Tibial nerve (tissue), 4 donors: ENCODE data around the gene TH. TPM values are rescaled to one million over a fixed set of nuclear protein-coding genes. Genes with fewer than 3 reads are reported as not detected.

Experiments used
- DNase-seq, 2 donors: peaks; one replicate each; pipeline ENCODE4 v3.0.0-alpha.2; 2019; ENCODE audit warnings: low spot score in 2 of 2
- H3K27ac ChIP-seq, 4 donors: fragments of 200-600 bp; sonication (generic) in 3 of 4; one replicate each; pipeline ENCODE4 v1.5.1; 2017 to 2019; ENCODE audit warnings: mild to moderate bottlenecking in 1 of 4
- H3K27me3 ChIP-seq, 2 donors: fragments of 200-600 bp; sonication (generic) in 1 of 2; one replicate each; pipeline versions ENCODE4 v1.5.1 to v1.6.0; 2017 to 2019
- H3K36me3 ChIP-seq, 3 donors: fragments of 200-600 bp; sonication (generic); one replicate each; pipeline ENCODE4 v1.5.1; 2018 to 2019
- H3K4me1 ChIP-seq, 4 donors: fragments of 200-600 bp; sonication (generic) in 3 of 4; one replicate each; pipeline ENCODE4 v1.5.1; 2017 to 2019
- H3K4me3 ChIP-seq, 4 donors: fragments of 200-600 bp; sonication (generic) in 3 of 4; one replicate each; pipeline ENCODE4 v1.5.1; 2017 to 2019; ENCODE audit warnings: mild to moderate bottlenecking in 1 of 4, moderate library complexity in 1 of 4
- H3K9me3 ChIP-seq, 4 donors: fragments of 200-600 bp; sonication (generic) in 3 of 4; one replicate each; pipeline ENCODE4 v1.5.1; 2017 to 2019
- EP300 ChIP-seq, 2 donors: sonication (generic); formaldehyde crosslinking; IDR thresholded peaks; one replicate each; pipeline ENCODE4 v1.6.1; 2017; ENCODE audit warnings: antibody characterized with exemption in 2 of 2, mild to moderate bottlenecking in 1 of 2
- POLR2A ChIP-seq, 2 donors: fragments of 450-650 bp; IDR thresholded peaks; one replicate each; pipeline ENCODE4 v1.6.1; 2017; ENCODE audit warnings: antibody characterized with exemption in 2 of 2, mild to moderate bottlenecking in 2 of 2, moderate library complexity in 2 of 2
- WGBS, 2 donors: methylation state at CpG; one replicate each; pipeline ENCODE4 v1.1.5; 2018; 5-methylcytosine and 5-hydroxymethylcytosine counted together
- total RNA-seq, 4 donors: library from RNA; depleted of rRNA; stranded (reverse); fragments of >200 nt; gene quantifications; one replicate each; pipeline ENCODE4 v1.1.0, GENCODE V29; 2016
- TF ChIP-seq, protein P1 (sequence below), 5 experiments: fragments of 200-600 bp in 3 of 5; fragments of 450-650 bp in 2 of 5; sonication (generic) in 3 of 5; IDR thresholded peaks; one replicate each; pipeline ENCODE4 v1.5.1; 2016 to 2019; ENCODE audit warnings: antibody characterized with exemption in 5 of 5, mild to moderate bottlenecking in 3 of 5, moderate library complexity in 2 of 5

Gene TH
- total RNA-seq, 4 donors from 2014 or later: 1.3 TPM; not detected in 3

DNA sequence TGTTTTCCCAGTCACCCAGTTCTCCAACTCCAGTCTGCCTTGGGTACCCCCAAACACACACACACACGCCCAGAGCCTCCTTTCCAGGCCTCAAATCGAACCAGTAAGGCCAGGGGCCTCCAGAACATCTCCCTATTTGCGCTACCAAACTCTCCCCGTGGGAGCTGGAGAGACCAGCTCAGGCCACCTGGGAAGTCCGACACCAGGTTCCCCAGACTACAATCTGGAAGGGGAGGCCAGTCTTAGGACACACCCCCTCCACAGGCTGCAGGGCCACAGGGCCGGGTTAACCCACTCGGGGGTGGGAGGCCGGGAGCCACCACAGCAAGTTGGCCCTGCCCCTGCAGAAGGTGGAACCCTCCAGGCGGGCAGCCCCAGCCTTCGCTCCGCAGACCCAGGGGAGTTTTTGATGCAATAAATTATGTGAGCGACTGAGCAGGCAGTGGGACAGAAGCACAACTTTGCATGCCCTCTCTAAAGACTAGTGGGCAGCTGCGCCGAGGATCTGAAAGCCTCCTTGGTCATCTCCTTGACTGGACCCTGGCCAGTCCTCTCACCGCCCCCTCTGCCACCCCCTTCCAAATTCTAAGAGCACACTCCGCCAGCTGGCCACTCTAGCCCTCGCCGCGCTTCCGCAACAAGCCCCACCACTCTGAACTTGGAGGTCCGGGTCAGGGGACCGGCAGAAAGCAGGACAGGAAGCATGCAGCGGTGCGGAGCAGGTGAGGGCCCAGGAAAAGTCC is 35.2 kb downstream of the TH start:
- Histone ChIP-seq H3K4me1 (peaks cover 0 to 41% (median 6%) of the 10 kb centered on the region in 4 donors), H3K9me3 (no peaks in the 10 kb centered on the region), H3K4me3 (peak overlapping the region in 2 of 4 donors; percentile 5 to 54), H3K27ac (no peak overlapping the region), H3K36me3 (no peaks in the 10 kb centered on the region), H3K27me3 (peaks cover 2 to 88% of the 10 kb centered on the region in 2 donors)
- 65 to 67% methylated on average over 19 to 24 of the region's 24 CpGs for WGBS, 2 donors
- DNase-seq: no peak
- TF ChIP-seq POLR2A (IDR thresholded peaks at IDR 0.05): no peak
- no peak for TF ChIP-seq EP300 (IDR thresholded peaks at IDR 0.05)
- TF ChIP-seq, protein P1, sequence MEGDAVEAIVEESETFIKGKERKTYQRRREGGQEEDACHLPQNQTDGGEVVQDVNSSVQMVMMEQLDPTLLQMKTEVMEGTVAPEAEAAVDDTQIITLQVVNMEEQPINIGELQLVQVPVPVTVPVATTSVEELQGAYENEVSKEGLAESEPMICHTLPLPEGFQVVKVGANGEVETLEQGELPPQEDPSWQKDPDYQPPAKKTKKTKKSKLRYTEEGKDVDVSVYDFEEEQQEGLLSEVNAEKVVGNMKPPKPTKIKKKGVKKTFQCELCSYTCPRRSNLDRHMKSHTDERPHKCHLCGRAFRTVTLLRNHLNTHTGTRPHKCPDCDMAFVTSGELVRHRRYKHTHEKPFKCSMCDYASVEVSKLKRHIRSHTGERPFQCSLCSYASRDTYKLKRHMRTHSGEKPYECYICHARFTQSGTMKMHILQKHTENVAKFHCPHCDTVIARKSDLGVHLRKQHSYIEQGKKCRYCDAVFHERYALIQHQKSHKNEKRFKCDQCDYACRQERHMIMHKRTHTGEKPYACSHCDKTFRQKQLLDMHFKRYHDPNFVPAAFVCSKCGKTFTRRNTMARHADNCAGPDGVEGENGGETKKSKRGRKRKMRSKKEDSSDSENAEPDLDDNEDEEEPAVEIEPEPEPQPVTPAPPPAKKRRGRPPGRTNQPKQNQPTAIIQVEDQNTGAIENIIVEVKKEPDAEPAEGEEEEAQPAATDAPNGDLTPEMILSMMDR (IDR thresholded peaks at IDR 0.05): no peak

DNA sequence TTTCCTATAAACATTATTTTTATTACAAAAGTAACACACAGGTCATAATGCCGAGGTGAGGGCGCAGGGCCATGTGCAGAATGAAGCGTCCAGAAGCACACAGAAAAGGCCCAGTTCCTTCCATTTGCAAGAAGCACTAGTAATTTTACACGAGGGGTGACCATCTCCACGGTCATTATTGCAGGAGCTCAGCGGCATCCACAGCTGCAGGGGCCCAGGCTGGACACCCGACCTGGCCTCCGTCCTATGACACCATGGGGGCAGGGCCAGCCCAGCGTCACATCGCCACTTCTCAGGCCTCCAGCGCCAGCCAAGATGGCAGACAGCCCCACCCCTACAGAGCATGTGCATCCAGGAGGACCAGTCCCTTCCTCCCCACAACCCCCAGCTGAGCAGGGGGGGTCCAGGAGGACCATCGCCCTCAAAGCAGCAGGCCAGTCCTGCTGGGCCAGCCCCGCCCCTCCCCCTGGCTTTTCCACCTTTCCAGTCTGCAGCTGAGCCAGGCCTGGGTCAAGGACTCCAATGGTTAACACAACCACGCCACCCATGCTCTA is 35.9 kb downstream of the TH start:
- no peaks in the 10 kb centered on the region for H3K36me3 ChIP-seq
- peak overlapping the region in 2 of 4 donors; percentile 5 to 54 for H3K4me3 ChIP-seq
- TF ChIP-seq EP300 (IDR thresholded peaks at IDR 0.05) (no peak), POLR2A (IDR thresholded peaks at IDR 0.05) (no peak)
- TF ChIP-seq, protein P1 (IDR thresholded peaks at IDR 0.05): no peak
- DNase-seq: no peak
- H3K4me1 ChIP-seq: peaks cover 0 to 38% (median 6%) of the 10 kb centered on the region in 4 donors
- WGBS, 2 donors: 76 to 86% methylated on average over 14 of the region's 14 CpGs
- no peaks in the 10 kb centered on the region for H3K9me3 ChIP-seq
- no peak overlapping the region for H3K27ac ChIP-seq
- peaks cover 0 to 82% of the 10 kb centered on the region in 2 donors for H3K27me3 ChIP-seq

DNA sequence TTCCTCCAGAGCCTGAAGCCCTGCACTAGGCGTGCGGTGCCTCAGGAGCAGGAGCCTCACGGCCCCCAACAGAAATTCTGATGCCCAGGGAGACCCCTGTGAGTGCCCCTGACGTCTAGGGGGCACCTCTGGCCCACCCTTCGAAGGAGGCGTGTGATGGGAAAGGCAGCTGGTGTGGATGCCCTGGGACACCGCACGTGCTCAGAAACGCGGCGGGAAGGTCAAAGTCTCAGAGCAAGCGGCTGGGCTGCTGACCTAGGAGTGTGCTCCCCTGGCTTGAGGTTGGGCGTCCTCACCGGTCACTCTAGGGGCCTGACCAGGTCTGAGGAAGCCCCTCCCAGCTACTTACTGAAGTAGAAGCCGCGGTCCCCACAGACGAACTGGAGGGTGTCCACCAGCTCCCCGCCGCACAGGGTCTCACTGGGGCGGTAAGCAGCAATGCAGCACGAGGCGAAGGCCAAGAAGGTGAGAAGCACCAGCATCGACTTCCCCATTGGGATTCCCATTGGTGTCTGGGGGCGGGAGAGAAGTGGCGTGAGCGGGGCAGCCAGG is 36.5 kb downstream of the TH start:
- DNase-seq: no peak
- 80% methylated on average over 26 of the region's 26 CpGs for WGBS, 2 donors

DNA sequence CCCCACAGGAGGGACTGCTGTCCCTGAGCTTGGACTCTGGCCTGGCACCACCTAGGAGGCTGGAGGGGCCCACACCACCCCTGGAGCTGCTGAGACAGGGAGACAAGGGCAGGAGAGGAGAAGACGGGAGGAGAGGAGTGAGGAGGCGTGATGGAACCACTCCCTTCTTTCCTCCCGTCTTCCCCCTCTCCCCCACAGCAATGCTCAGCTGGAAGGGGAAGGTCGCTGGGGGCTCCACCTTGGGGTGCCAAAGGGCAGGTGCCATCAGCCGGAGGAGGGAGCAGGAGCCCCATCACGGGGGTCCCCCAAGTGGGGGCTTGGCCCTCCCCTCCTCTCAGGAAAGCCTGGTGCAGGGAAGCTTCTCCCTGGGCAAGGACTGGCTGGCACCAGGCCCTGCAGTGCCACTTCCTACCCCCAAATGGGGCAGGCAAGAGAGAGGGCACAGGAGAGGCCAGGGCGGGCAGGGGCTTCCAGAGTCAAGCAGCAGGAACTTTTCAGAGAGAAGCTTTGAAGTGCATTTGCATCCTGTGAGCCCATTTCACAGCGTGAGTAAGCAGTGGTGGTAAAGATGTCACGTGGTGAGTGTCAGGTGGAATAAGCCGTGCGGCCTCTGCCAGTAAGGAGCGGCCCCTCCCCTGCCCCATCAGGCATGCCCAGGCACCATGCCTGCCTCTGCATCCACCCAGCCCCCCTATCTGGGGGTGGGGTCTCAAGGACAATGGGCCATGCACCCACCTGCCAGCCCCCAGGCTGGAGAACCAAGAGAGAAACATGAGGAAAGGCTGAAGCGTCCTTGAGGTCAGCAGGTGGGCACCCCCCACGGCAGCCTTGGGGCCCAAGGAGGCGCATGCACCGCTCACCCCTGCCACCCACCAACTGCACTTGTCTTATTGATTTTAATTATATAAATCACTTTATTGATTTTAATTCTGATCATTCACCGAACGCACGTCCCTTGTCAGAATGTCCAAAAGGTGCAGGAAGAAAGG is 37.3 kb downstream of the TH start:
- Histone ChIP-seq H3K27ac (no peak overlapping the region), H3K9me3 (no peaks in the 10 kb centered on the region), H3K36me3 (no peaks in the 10 kb centered on the region), H3K4me3 (no peak overlapping the region), H3K27me3 (peaks cover 0 to 76% of the 10 kb centered on the region in 2 donors), H3K4me1 (peaks cover 0 to 25% (median 6%) of the 10 kb centered on the region in 4 donors)
- DNase-seq: no peak
- 79 to 86% methylated on average over 18 to 19 of the region's 19 CpGs for WGBS, 2 donors
- TF ChIP-seq POLR2A (IDR thresholded peaks at IDR 0.05) (no peak), EP300 (IDR thresholded peaks at IDR 0.05) (no peak)
- TF ChIP-seq, protein P1 (IDR thresholded peaks at IDR 0.05): no peak

More for the DNA sequence above, 36.5 kb downstream of the TH start:
- Histone ChIP-seq H3K4me3 (no peak overlapping the region), H3K27me3 (peaks cover 0 to 77% of the 10 kb centered on the region in 2 donors), H3K9me3 (no peaks in the 10 kb centered on the region), H3K4me1 (peaks cover 0 to 32% (median 6%) of the 10 kb centered on the region in 4 donors), H3K36me3 (no peaks in the 10 kb centered on the region), H3K27ac (no peak overlapping the region)
- TF ChIP-seq, protein P1 (IDR thresholded peaks at IDR 0.05): no peak
- TF ChIP-seq POLR2A (IDR thresholded peaks at IDR 0.05) (no peak), EP300 (IDR thresholded peaks at IDR 0.05) (no peak)
